OCI-LY1 (cell line): ENCODE data around the gene DMBT1.

Experiments used
- H2AFZ ChIP-seq: fragments of 200-600 bp; sonication (generic), shearing (Covaris generic); 2 replicates; pipeline ENCODE4 v1.6.0; 2014; ENCODE audit warnings: antibody characterized with exemption, mild to moderate bottlenecking, low read length
- H3F3A ChIP-seq: fragments of 200-600 bp; sonication (generic), shearing (Covaris generic); 2 replicates; pipeline ENCODE4 v1.6.0; 2014; ENCODE audit warnings: mild to moderate bottlenecking, antibody characterized with exemption, low read length, moderate library complexity; ENCODE audit not compliant: insufficient read depth
- H3K27ac ChIP-seq: fragments of 200-600 bp; sonication (generic); 2 replicates; pipeline ENCODE4 v1.5.1; 2014; ENCODE audit warnings: low read length, mixed run types, mild to moderate bottlenecking, low read depth; ENCODE audit not compliant: poor library complexity, severe bottlenecking
- H3K27me3 ChIP-seq: fragments of 200-600 bp; sonication (generic); 2 replicates; pipeline ENCODE4 v1.6.0; 2014; ENCODE audit warnings: antibody characterized with exemption, mild to moderate bottlenecking, low read length, moderate library complexity; ENCODE audit not compliant: insufficient read depth
- H3K36me3 ChIP-seq: fragments of 200-600 bp; sonication (generic); 2 replicates; pipeline ENCODE4 v1.6.1; 2014; ENCODE audit warnings: mild to moderate bottlenecking, antibody characterized with exemption, low read length, moderate library complexity, mixed read lengths; ENCODE audit not compliant: insufficient read depth
- H3K4me1 ChIP-seq: fragments of 200-600 bp; sonication (generic); 2 replicates; pipeline ENCODE4 v1.5.1; 2014; ENCODE audit warnings: mild to moderate bottlenecking, low read length, moderate library complexity; ENCODE audit not compliant: insufficient read depth, severe bottlenecking
- H3K4me2 ChIP-seq: fragments of 200-600 bp; sonication (generic), shearing (Covaris generic); 2 replicates; pipeline ENCODE4 v1.6.1; 2014; ENCODE audit warnings: low read length
- H3K4me3 ChIP-seq: fragments of 200-600 bp; sonication (generic); 2 replicates; pipeline ENCODE4 v1.5.1; 2014; ENCODE audit warnings: low read length, low read depth, mild to moderate bottlenecking, mixed read lengths; ENCODE audit not compliant: poor library complexity, severe bottlenecking
- H3K79me2 ChIP-seq: fragments of 200-600 bp; shearing (Covaris generic); 2 replicates; pipeline ENCODE4 v1.6.1; 2016; ENCODE audit warnings: mixed run types, low read length, mixed read lengths; ENCODE audit not compliant: insufficient read depth
- H3K9ac ChIP-seq: fragments of 200-600 bp; sonication (generic), shearing (Covaris generic); 2 replicates; pipeline ENCODE4 v1.6.1; 2014; ENCODE audit warnings: mild to moderate bottlenecking, low read length, mixed read lengths
- H3K9me2 ChIP-seq: fragments of 200-600 bp; sonication (generic), shearing (Covaris generic); 2 replicates; pipeline ENCODE4 v1.6.1; 2014; ENCODE audit warnings: low read depth, mild to moderate bottlenecking, low read length, mixed read lengths
- H3K9me3 ChIP-seq: fragments of 200-600 bp; shearing (Covaris generic); 2 replicates; pipeline ENCODE4 v1.6.1; 2014; ENCODE audit warnings: low read length, mixed read lengths
- H4K20me1 ChIP-seq: fragments of 200-600 bp; sonication (generic), shearing (Covaris generic); 2 replicates; pipeline ENCODE4 v1.6.0; 2016; ENCODE audit warnings: mild to moderate bottlenecking, low read length; ENCODE audit not compliant: insufficient read depth
- CTCF ChIP-seq: fragments of 200-600 bp; sonication (generic), shearing (Covaris generic); IDR thresholded peaks from 2 replicates; pipeline ENCODE4 v1.5.1; 2017; ENCODE audit warnings: mild to moderate bottlenecking, antibody characterized with exemption, low read length, moderate library complexity, mixed read lengths
- EZH2 ChIP-seq: fragments of 200-600 bp; sonication (generic), shearing (Covaris generic); IDR thresholded peaks from 2 replicates; pipeline ENCODE4 v1.8.0; 2017; ENCODE audit warnings: borderline replicate concordance, mixed run types, mild to moderate bottlenecking, antibody characterized with exemption, low read length, moderate library complexity, mixed read lengths

Gene DMBT1

GRCh38 chr10:122658356-122659049 is 97.9 kb downstream of the DMBT1 start:
- no peaks in the 10 kb centered on the region for H3F3A ChIP-seq
- TF ChIP-seq EZH2: no peak
- no peak for TF ChIP-seq CTCF
- no peak overlapping the region for H3K9ac ChIP-seq

GRCh38 chr10:122659126-122659525 is 98.6 kb downstream of the DMBT1 start:
- no peaks in the 10 kb centered on the region for H3K9me2 ChIP-seq
- no peaks in the 10 kb centered on the region for H3K79me2 ChIP-seq
- H3K9me3 ChIP-seq: no peaks in the 10 kb centered on the region
- H3K4me1 ChIP-seq: no peaks in the 10 kb centered on the region
- no peak overlapping the region for H3K9ac ChIP-seq
- no peak overlapping the region for H3K27ac ChIP-seq
- no peak for TF ChIP-seq CTCF
- no peak for TF ChIP-seq EZH2
- H3K4me3 ChIP-seq: no peak overlapping the region
- H4K20me1 ChIP-seq: no peaks in the 10 kb centered on the region
- no peak overlapping the region for H2AFZ ChIP-seq
- H3K36me3 ChIP-seq: no peaks in the 10 kb centered on the region
- no peaks in the 10 kb centered on the region for H3F3A ChIP-seq
- H3K27me3 ChIP-seq: no peaks in the 10 kb centered on the region
- H3K4me2 ChIP-seq: no peak overlapping the region

More at GRCh38 chr10:122658356-122659049, 97.9 kb downstream of the DMBT1 start:
- Histone ChIP-seq H3K9me3 (no peaks in the 10 kb centered on the region), H2AFZ (no peak overlapping the region), H3K4me3 (no peak overlapping the region), H3K9me2 (no peaks in the 10 kb centered on the region), H3K36me3 (no peaks in the 10 kb centered on the region), H3K27ac (no peak overlapping the region), H3K27me3 (no peaks in the 10 kb centered on the region), H4K20me1 (no peaks in the 10 kb centered on the region), H3K4me1 (no peaks in the 10 kb centered on the region), H3K4me2 (no peak overlapping the region), H3K79me2 (no peaks in the 10 kb centered on the region)

- H3K27ac ChIP-seq: no peak overlapping the region
- H3K36me3 ChIP-seq: no peaks in the 10 kb centered on the region
- no peaks in the 10 kb centered on the region for H3K9me3 ChIP-seq
- TF ChIP-seq CTCF (no peak), EZH2 (no peak)
- no peak overlapping the region for H3K4me2 ChIP-seq
- H3K79me2 ChIP-seq: no peaks in the 10 kb centered on the region
- no peaks in the 10 kb centered on the region for H3K4me1 ChIP-seq
- H3F3A ChIP-seq: no peaks in the 10 kb centered on the region
- H3K27me3 ChIP-seq: no peaks in the 10 kb centered on the region
- H4K20me1 ChIP-seq: no peaks in the 10 kb centered on the region
- no peak overlapping the region for H3K4me3 ChIP-seq
- H3K9me2 ChIP-seq: no peaks in the 10 kb centered on the region
- no peak overlapping the region for H2AFZ ChIP-seq
- no peak overlapping the region for H3K9ac ChIP-seq
Observed at GRCh38 chr10:122659651-122660050, 99.1 kb downstream of the DMBT1 start.
